Inferior parietal cortex (tissue), 1 donor: ENCODE results near the gene PACS2.
"Not testable (repeated sequence)": the region's sequence is repeated elsewhere in the genome, so short reads cannot be mapped to it uniquely, and the experiment has no call there.

Experiments used
- DNase-seq: peaks from one replicate; pipeline ENCODE4 v3.0.0-alpha.2; 2016; ENCODE audit errors: extremely low spot score

The PACS2 gene

GRCh38 chr14:105315941-105316576, 1.5 kb downstream of the PACS2 start:
- no peak for DNase-seq

GRCh38 chr14:105316577-105316941, 2.0 kb downstream of the PACS2 start:
- no peak for DNase-seq

GRCh38 chr14:105316968-105317510, 2.5 kb downstream of the PACS2 start:
- DNase-seq: no peak

- peak; percentile 36 for DNase-seq
Measured at GRCh38 chr14:105317546-105317945, 3.0 kb downstream of the PACS2 start.

- DNase-seq: no peak
Measured at GRCh38 chr14:105322791-105323556, 8.4 kb downstream of the PACS2 start.

- DNase-seq: no peak
Measured at GRCh38 chr14:105323663-105324062, 9.1 kb downstream of the PACS2 start.

- DNase-seq: peak; percentile 31
Measured at GRCh38 chr14:105324080-105324778, 9.7 kb downstream of the PACS2 start.

- DNase-seq: no peak
Measured at GRCh38 chr14:105324871-105325270, 10.3 kb downstream of the PACS2 start.

GRCh38 chr14:105325303-105325702, 10.8 kb downstream of the PACS2 start:
- no peak for DNase-seq

GRCh38 chr14:105325716-105326567, 11.4 kb downstream of the PACS2 start:
- DNase-seq: no peak

GRCh38 chr14:105326568-105326867, 12.0 kb downstream of the PACS2 start:
- DNase-seq: no peak

- DNase-seq: no peak
Measured at GRCh38 chr14:105326891-105327694, 12.5 kb downstream of the PACS2 start.

- DNase-seq: not testable (repeated sequence)
Measured at GRCh38 chr14:105327695-105328045, 13.1 kb downstream of the PACS2 start.

GRCh38 chr14:105328070-105328677, 13.6 kb downstream of the PACS2 start:
- DNase-seq: no peak

- no peak for DNase-seq
Measured at GRCh38 chr14:105328678-105329390, 14.3 kb downstream of the PACS2 start.

- no peak for DNase-seq
Measured at GRCh38 chr14:105329411-105330150, 15.0 kb downstream of the PACS2 start.

- no peak for DNase-seq
Measured at GRCh38 chr14:105330491-105330895, 15.9 kb downstream of the PACS2 start.

- DNase-seq: no peak
Measured at GRCh38 chr14:105331575-105332349, 17.2 kb downstream of the PACS2 start.
